HepG2 (cell line): ENCODE data around the gene TYMS. TPM values are rescaled to one million over a fixed set of nuclear protein-coding genes. Genes with fewer than 3 reads are reported as not detected.

Experiments used
- CBX5 ChIP-seq: sonication (generic); formaldehyde crosslinking; IDR thresholded peaks from 2 replicates; pipeline ENCODE4 v1.4.0; 2020; ENCODE audit warnings: missing genetic modification reagents, borderline replicate concordance
- DDIT3 ChIP-seq: sonication (generic); formaldehyde crosslinking; IDR thresholded peaks from 2 replicates; pipeline ENCODE4 v1.4.0; 2020; ENCODE audit warnings: mild to moderate bottlenecking, missing genetic modification reagents
- DR1 ChIP-seq: sonication (generic); formaldehyde crosslinking; IDR thresholded peaks from 2 replicates; pipeline ENCODE4 v1.8.0; 2021; ENCODE audit warnings: mild to moderate bottlenecking, missing genetic modification reagents, inconsistent platforms
- HMGXB4 ChIP-seq, 2 experiments: sonication (generic) in 1 of 2; formaldehyde crosslinking in 1 of 2; IDR thresholded peaks; 2 replicates each; pipeline versions ENCODE4 v1.4.0 to v1.6.1; 2018 to 2020; ENCODE audit warnings: missing genetic modification reagents in 2 of 2, borderline replicate concordance in 1 of 2, low read depth in 1 of 2, mild to moderate bottlenecking in 1 of 2, missing biosample characterization in 1 of 2
- IRF2 ChIP-seq: IDR thresholded peaks from 2 replicates; pipeline ENCODE4 v1.6.1; 2018; ENCODE audit warnings: missing genetic modification reagents, missing compliant biosample characterization
- KDM4B ChIP-seq: sonication (generic); formaldehyde crosslinking; IDR thresholded peaks from 2 replicates; pipeline ENCODE4 v1.4.0; 2020; ENCODE audit warnings: missing genetic modification reagents
- MXI1 ChIP-seq: IDR thresholded peaks from 3 replicates; pipeline ENCODE4 v1.6.1; 2012; ENCODE audit warnings: low read depth, low read length, inconsistent platforms, borderline replicate concordance
- NR3C1 ChIP-seq: sonication (generic); formaldehyde crosslinking; IDR thresholded peaks from 2 replicates; pipeline ENCODE4 v1.4.0; 2020; ENCODE audit warnings: missing genetic modification reagents
- PAWR ChIP-seq: sonication (generic); formaldehyde crosslinking; IDR thresholded peaks from 2 replicates; pipeline ENCODE4 v1.4.0; 2020; ENCODE audit warnings: missing genetic modification reagents, mild to moderate bottlenecking, borderline replicate concordance
- PBX3 ChIP-seq: sonication (generic); formaldehyde crosslinking; IDR thresholded peaks from 2 replicates; pipeline ENCODE4 v1.8.1; 2023; ENCODE audit warnings: missing genetic modification reagents, inconsistent platforms, borderline replicate concordance
- PLSCR1 ChIP-seq: sonication (generic); formaldehyde crosslinking; IDR thresholded peaks from 2 replicates; pipeline ENCODE4 v1.5.0; 2020; ENCODE audit warnings: missing genetic modification reagents, mild to moderate bottlenecking, borderline replicate concordance
- SMAD3 ChIP-seq: sonication (generic); formaldehyde crosslinking; IDR thresholded peaks from 2 replicates; pipeline ENCODE4 v1.4.0; 2020; ENCODE audit warnings: missing genetic modification reagents
- TFE3 ChIP-seq: IDR thresholded peaks from 2 replicates; pipeline ENCODE4 v1.6.1; 2016
- ZFP82 ChIP-seq: sonication (generic); formaldehyde crosslinking; IDR thresholded peaks from 2 replicates; pipeline ENCODE4 v1.5.1; 2020; ENCODE audit warnings: mild to moderate bottlenecking, missing genetic modification reagents, borderline replicate concordance
- ZNF660 ChIP-seq: sonication (generic); formaldehyde crosslinking; IDR thresholded peaks from 2 replicates; pipeline ENCODE4 v1.5.1; 2020; ENCODE audit warnings: mild to moderate bottlenecking, low read depth, missing genetic modification reagents, borderline replicate concordance
- ZNF691 ChIP-seq: sonication (generic); formaldehyde crosslinking; IDR thresholded peaks from 2 replicates; pipeline ENCODE4 v1.4.0; 2020; ENCODE audit warnings: missing genetic modification reagents, low read depth, mild to moderate bottlenecking, borderline replicate concordance
- ZNF775 ChIP-seq: sonication (generic); formaldehyde crosslinking; IDR thresholded peaks from 2 replicates; pipeline ENCODE4 v1.4.0; 2020; ENCODE audit warnings: missing genetic modification reagents, mild to moderate bottlenecking, moderate library complexity, borderline replicate concordance
- ZNF816 ChIP-seq: sonication (generic); formaldehyde crosslinking; IDR thresholded peaks from 2 replicates; pipeline ENCODE4 v1.8.0; 2022; ENCODE audit warnings: missing genetic modification reagents, mild to moderate bottlenecking, borderline replicate concordance
- polyA plus RNA-seq, 8 experiments: library from polyadenylated mRNA; depleted of rRNA in 3 of 8; stranded (reverse) in 7 of 8; unstranded in 1 of 8; fragments of >200 nt; fragmentation: Illumina TruSeq in 4 of 8; extraction: Trizol in 4 of 8; gene quantifications; 2 replicates each; pipeline versions ENCODE4 v1.2.1 to v1.2.3, GENCODE V29; 2011 to 2016; ENCODE audit warnings: low read depth in 4 of 8, missing spikeins in 1 of 8, mixed read lengths in 1 of 8; ENCODE audit not compliant: insufficient read depth in 1 of 8
- total RNA-seq, 5 experiments: library from RNA; depleted of rRNA; stranded (reverse); fragments of >200 nt; fragmentation: Illumina TruSeq; extraction: Trizol; gene quantifications; 2 replicates each; pipeline ENCODE4 v1.2.3, GENCODE V29; 2016; ENCODE audit warnings: low read depth in 1 of 5

The TYMS gene
- total and polyA plus RNA-seq, 2 of the 13 experiments (the other 11 are each of a cell fraction or from before 2014, with no cell fraction given): 80.1 to 106 TPM

- no peak; the same call in 1 of the 2 replicates for TF ChIP-seq TFE3 (CRISPR knock-in tag)
- peak; percentile 33; the same call in 1 of the 2 replicates for TF ChIP-seq ZNF775 (CRISPR knock-in tag)
- TF ChIP-seq HMGXB4 (CRISPR knock-in tag; IDR thresholded peaks at IDR 0.05; ENCODE audit: borderline replicate concordance in 1 of 2, low read depth in 1 of 2): peak; percentile 55 to 68; a peak in 3 of 4 replicates
- peak; percentile 19; the same call in 1 of the 3 replicates for TF ChIP-seq MXI1
- TF ChIP-seq DDIT3 (CRISPR knock-in tag): no peak
- TF ChIP-seq DR1 (CRISPR knock-in tag): no peak
- peak; percentile 73 for TF ChIP-seq ZNF816 (CRISPR knock-in tag)
- TF ChIP-seq KDM4B: no peak; the same call in 1 of the 2 replicates
- TF ChIP-seq PLSCR1 (CRISPR knock-in tag): no peak
- TF ChIP-seq SMAD3 (CRISPR knock-in tag): no peak
- 0 out of 2 replicates have a peak, but pooled peaks have one; percentile 46 for TF ChIP-seq ZFP82 (CRISPR knock-in tag)
- TF ChIP-seq CBX5 (CRISPR knock-in tag): 0 out of 2 replicates have a peak, but pooled peaks have one; percentile 48
- 0 out of 2 replicates have a peak, but pooled peaks have one; percentile 1 for TF ChIP-seq PBX3 (CRISPR knock-in tag)
- peak; percentile 37; the same call in 1 of the 2 replicates for TF ChIP-seq IRF2 (CRISPR knock-in tag)
- TF ChIP-seq PAWR (CRISPR knock-in tag): no peak
- TF ChIP-seq ZNF660 (CRISPR knock-in tag): no peak
- no peak for TF ChIP-seq NR3C1
- TF ChIP-seq ZNF691 (CRISPR knock-in tag): peak; percentile 49; the same call in 1 of the 2 replicates
These were observed 55.1 kb downstream of the TYMS start, which contains the start of gene ENOSF1 (continued) for GRCh38 chr18:712401-713134.
